ENCODE data around the gene TGM6.

- no peak for TF ChIP-seq CTCF (IDR thresholded peaks at IDR 0.05 in 8 of 11, conservative IDR thresholded peaks at IDR 0.05 in 3 of 11)
- no peak for TF ChIP-seq POLR2AphosphoS5 (IDR thresholded peaks at IDR 0.05)
- no peak for TF ChIP-seq POLR2A (IDR thresholded peaks at IDR 0.05)
Observed at GRCh38 chr20:2387580-2387979, 6.9 kb downstream of the TGM6 start.

All from spleen (tissue), 7 donors.